ENCODE measurements around the gene BEGAIN. TPM values are rescaled to one million over a fixed set of nuclear protein-coding genes. Genes with fewer than 3 reads are reported as not detected.

BEGAIN gene
- total and polyA plus RNA-seq, 2 of the 8 experiments (the other 6 are each of a cell fraction or from before 2014, with no cell fraction given): 2.9 to 3.0 TPM

DNA sequence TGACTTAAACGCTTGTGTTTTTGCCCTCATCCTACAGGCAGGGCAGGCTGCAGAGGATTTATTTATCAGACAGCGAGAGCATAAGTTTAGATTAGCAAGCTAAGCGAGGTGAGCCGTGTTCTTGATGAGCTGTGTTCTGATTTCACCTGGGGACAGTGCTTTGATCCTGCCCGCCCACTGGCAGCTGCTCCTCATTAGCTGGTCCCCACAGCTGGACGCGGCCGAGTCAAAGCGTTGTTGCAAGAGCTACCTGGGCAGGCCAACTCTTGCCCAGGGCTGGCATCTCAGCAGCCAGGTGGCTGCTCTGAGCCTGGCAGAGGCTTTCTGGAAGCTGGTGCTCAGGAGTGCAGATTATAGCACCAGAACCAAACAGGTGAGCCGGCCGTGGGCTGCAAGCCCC is 46.8 kb upstream of the BEGAIN start:
- WGBS, 2 experiments (ENCODE audit: extremely low coverage in 1 of 2, insufficient coverage in 1 of 2, insufficient read length in 1 of 2, insufficient replicate concordance in 2 of 2, low coverage in 1 of 2, low lambda C conversion rate in 2 of 2, missing lambda C conversion rate in 1 of 2): 86% methylated on average over 11 of the region's 11 CpGs; no CpG with 5 or more reads in 1 of the 2 experiments
- TF ChIP-seq, protein P1, sequence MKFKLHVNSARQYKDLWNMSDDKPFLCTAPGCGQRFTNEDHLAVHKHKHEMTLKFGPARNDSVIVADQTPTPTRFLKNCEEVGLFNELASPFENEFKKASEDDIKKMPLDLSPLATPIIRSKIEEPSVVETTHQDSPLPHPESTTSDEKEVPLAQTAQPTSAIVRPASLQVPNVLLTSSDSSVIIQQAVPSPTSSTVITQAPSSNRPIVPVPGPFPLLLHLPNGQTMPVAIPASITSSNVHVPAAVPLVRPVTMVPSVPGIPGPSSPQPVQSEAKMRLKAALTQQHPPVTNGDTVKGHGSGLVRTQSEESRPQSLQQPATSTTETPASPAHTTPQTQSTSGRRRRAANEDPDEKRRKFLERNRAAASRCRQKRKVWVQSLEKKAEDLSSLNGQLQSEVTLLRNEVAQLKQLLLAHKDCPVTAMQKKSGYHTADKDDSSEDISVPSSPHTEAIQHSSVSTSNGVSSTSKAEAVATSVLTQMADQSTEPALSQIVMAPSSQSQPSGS (IDR thresholded peaks at IDR 0.05; ENCODE audit: low read length): no peak
- TF ChIP-seq HDAC6 (IDR thresholded peaks at IDR 0.05; ENCODE audit: low read depth, low read length): no peak
- no peak for TF ChIP-seq EP300 (IDR thresholded peaks at IDR 0.05; ENCODE audit: borderline replicate concordance in 1 of 2, low read depth in 2 of 2, low read length in 2 of 2)
- no peak for TF ChIP-seq CBX5 (IDR thresholded peaks at IDR 0.05; ENCODE audit: low read depth, low read length)
- TF ChIP-seq GABPA (IDR thresholded peaks at IDR 0.05; ENCODE audit: borderline replicate concordance, insufficient read depth, low read length): no peak
- no peak for TF ChIP-seq SIN3A (conservative IDR thresholded peaks at IDR 0.05 in 1 of 2, IDR thresholded peaks at IDR 0.05 in 1 of 2; ENCODE audit: low read depth in 1 of 2, low read length in 2 of 2)
- TF ChIP-seq, protein P2, sequence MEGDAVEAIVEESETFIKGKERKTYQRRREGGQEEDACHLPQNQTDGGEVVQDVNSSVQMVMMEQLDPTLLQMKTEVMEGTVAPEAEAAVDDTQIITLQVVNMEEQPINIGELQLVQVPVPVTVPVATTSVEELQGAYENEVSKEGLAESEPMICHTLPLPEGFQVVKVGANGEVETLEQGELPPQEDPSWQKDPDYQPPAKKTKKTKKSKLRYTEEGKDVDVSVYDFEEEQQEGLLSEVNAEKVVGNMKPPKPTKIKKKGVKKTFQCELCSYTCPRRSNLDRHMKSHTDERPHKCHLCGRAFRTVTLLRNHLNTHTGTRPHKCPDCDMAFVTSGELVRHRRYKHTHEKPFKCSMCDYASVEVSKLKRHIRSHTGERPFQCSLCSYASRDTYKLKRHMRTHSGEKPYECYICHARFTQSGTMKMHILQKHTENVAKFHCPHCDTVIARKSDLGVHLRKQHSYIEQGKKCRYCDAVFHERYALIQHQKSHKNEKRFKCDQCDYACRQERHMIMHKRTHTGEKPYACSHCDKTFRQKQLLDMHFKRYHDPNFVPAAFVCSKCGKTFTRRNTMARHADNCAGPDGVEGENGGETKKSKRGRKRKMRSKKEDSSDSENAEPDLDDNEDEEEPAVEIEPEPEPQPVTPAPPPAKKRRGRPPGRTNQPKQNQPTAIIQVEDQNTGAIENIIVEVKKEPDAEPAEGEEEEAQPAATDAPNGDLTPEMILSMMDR (IDR thresholded peaks at IDR 0.05; ENCODE audit: control extremely low read depth in 1 of 3, insufficient read depth in 1 of 3, low read depth in 1 of 3, low read length in 3 of 3): no peak
- TF ChIP-seq TCF12 (IDR thresholded peaks at IDR 0.05; ENCODE audit: low read depth, low read length): no peak
- TF ChIP-seq PHF8 (conservative IDR thresholded peaks at IDR 0.05; ENCODE audit: low read depth, low read length): no peak

More for the DNA sequence above, 46.8 kb upstream of the BEGAIN start:
- Histone ChIP-seq H4K5ac (ENCODE audit: insufficient read length, low read depth, low read length) (no peak overlapping the region), H2BK20ac (ENCODE audit: low read length) (no peak overlapping the region), H3K79me2 (ENCODE audit: control insufficient read depth in 1 of 2, insufficient read depth in 2 of 2, low read length in 2 of 2) (no peaks in the 10 kb centered on the region), H3K9me3 (ENCODE audit: insufficient read depth in 2 of 2, low read depth in 1 of 2, low read length in 1 of 2) (no peaks in the 10 kb centered on the region), H3K36me3 (ENCODE audit: control insufficient read depth in 2 of 4, insufficient read depth in 4 of 4, low read length in 3 of 4) (no peaks in the 10 kb centered on the region), H3K4ac (replicated peaks; ENCODE audit: insufficient read length, low read depth, low read length) (no peak overlapping the region), H3K14ac (ENCODE audit: insufficient read length) (no peak overlapping the region), H2BK5ac (ENCODE audit: low read depth, low read length) (no peak overlapping the region), H3K4me2 (ENCODE audit: insufficient read depth in 1 of 2, low read depth in 2 of 2, low read length in 2 of 2) (no peak overlapping the region), H3K23ac (ENCODE audit: insufficient read length) (no peak overlapping the region), H2AK5ac (ENCODE audit: low read depth, low read length) (no peak overlapping the region), H2BK15ac (ENCODE audit: low read length) (no peak overlapping the region), H3K4me3 (ENCODE audit: extremely low read depth in 1 of 4, insufficient read depth in 2 of 4, low read depth in 3 of 4, low read length in 4 of 4) (no peak overlapping the region), H3K4me1 (replicated peaks in 1 of 4; ENCODE audit: control insufficient read depth in 3 of 4, insufficient read depth in 4 of 4, low read length in 3 of 4) (peaks cover 0 to 10% (median under 1%) of the 10 kb centered on the region in 4 experiments; a peak in 2 of 7 replicates), H3K9ac (replicated peaks in 1 of 4; ENCODE audit: extremely low read depth in 1 of 4, low read depth in 3 of 4, low read length in 3 of 4) (no peak overlapping the region), H3K23me2 (ENCODE audit: low read depth, low read length) (no peaks in the 10 kb centered on the region), H4K20me1 (replicated peaks in 1 of 2; ENCODE audit: control insufficient read depth in 1 of 2, insufficient read depth in 2 of 2, low read length in 2 of 2) (no peaks in the 10 kb centered on the region), H2AFZ (ENCODE audit: low read length) (no peak overlapping the region), H2BK12ac (ENCODE audit: low read depth, low read length) (no peak overlapping the region), H3K56ac (replicated peaks; ENCODE audit: insufficient read length, low read depth, low read length) (no peak overlapping the region), H4K8ac (ENCODE audit: extremely low read depth, insufficient read depth, low read length) (no peak overlapping the region), H3K27me3 (replicated peaks in 1 of 4; ENCODE audit: control insufficient read depth in 3 of 4, extremely low read depth in 1 of 4, insufficient read depth in 3 of 4, low read length in 3 of 4) (no peaks in the 10 kb centered on the region; a peak in 1 of 7 replicates), H2BK120ac (replicated peaks; ENCODE audit: low read depth, low read length) (no peak overlapping the region), H3K27ac (ENCODE audit: low read depth, low read length) (no peak overlapping the region), H3K18ac (ENCODE audit: extremely low read depth, low read length) (no peak overlapping the region), H3K79me1 (ENCODE audit: low read depth, low read length) (no peaks in the 10 kb centered on the region), H4K91ac (replicated peaks; ENCODE audit: insufficient read length, low read length) (no peak overlapping the region)
- ChIA-PET POLR2A (ENCODE audit: partially characterized antibody) (interaction anchor here (1.0 kb wide), 1 partner anchor 337 kb away, joined by 3 read pairs; no protein-coding TSS in a partner anchor), CTCF (ENCODE audit: partially characterized antibody) (interaction anchor here (0.9 to 5.8 kb wide), 7 partner anchors 12 to 217 kb away, joined by 3 to 31 read pairs (median 4); no protein-coding TSS in a partner anchor)
- FAIRE-seq: no peak
- DNase-seq (ENCODE audit: low read depth in 1 of 2, low spot score in 2 of 2): no peak

Data from H1 (cell line).